HepG2 (cell line): ENCODE results near the gene SPTBN5. TPM values are rescaled to one million over a fixed set of nuclear protein-coding genes. Genes with fewer than 3 reads are reported as not detected.

ENCODE experiments used
- ATAC-seq: fragments of 200-7000 bp; cut with Tn5 transposase; 3 replicates; pipeline ENCODE4 v1.9.1; 2020; ENCODE audit warnings: mild to moderate bottlenecking, moderate library complexity
- BruUV-seq: library from RNA; stranded (reverse); fragments of 400-500 nt; replicated peaks from 2 replicates; lab custom pipeline; 2021; lab: Mats Ljungman, UMichigan
- CTCF ChIA-PET: fragments of 300-600 bp; formaldehyde crosslinking; extraction: SDS; loops from one replicate; lab custom pipeline; 2021; ENCODE audit warnings: low total read pairs, inconsistent platforms, low intra/inter-chr PET ratio; lab: Yijun Ruan, JAX
- POLR2A ChIA-PET: fragments of 350-600 bp; sonication (Branson Sonifier 250); formaldehyde crosslinking; loops from one replicate; lab custom pipeline; 2020; ENCODE audit warnings: antibody characterized with exemption, inconsistent platforms; lab: Yijun Ruan, JAX
- DNase-seq: peaks from one replicate; pipeline ENCODE4 v3.0.0-alpha.2; 2015; ENCODE audit warnings: low spot score
- FAIRE-seq: peaks from 3 replicates; lab custom pipeline; 2011; peaks lifted over from hg19 to GRCh38; lab: Jason Lieb, UNC
- H2AFZ ChIP-seq: one replicate; pipeline ENCODE4 v1.6.1; 2011; ENCODE audit warnings: low read length, inconsistent platforms
- H3K27ac ChIP-seq: fragments of 300-600 bp; 3 replicates; pipeline ENCODE4 v1.8.0; 2011; ENCODE audit warnings: mixed run types, mild to moderate bottlenecking, mixed read lengths, low read length, inconsistent platforms; ENCODE audit not compliant: insufficient read depth; ENCODE audit errors: extremely low read length
- H3K27me3 ChIP-seq, 2 experiments: fragments of 200-600 bp in 1 of 2; 2 replicates in 1 of 2; 3 replicates in 1 of 2; pipeline versions ENCODE4 v1.6.0 to v1.8.0; 2011; ENCODE audit warnings: low read length in 2 of 2, mild to moderate bottlenecking in 2 of 2, moderate library complexity in 2 of 2, inconsistent platforms in 1 of 2; ENCODE audit not compliant: insufficient read depth in 2 of 2, control insufficient read depth in 1 of 2
- H3K36me3 ChIP-seq, 2 experiments: fragments of 200-600 bp in 1 of 2; replicated peaks in 1 of 2; 2 replicates in 1 of 2; 3 replicates in 1 of 2; pipeline versions ENCODE4 v1.5.1 to v1.8.0; 2011; ENCODE audit warnings: low read length in 2 of 2, inconsistent platforms in 1 of 2; ENCODE audit not compliant: insufficient read depth in 2 of 2, control insufficient read depth in 1 of 2
- H3K4me1 ChIP-seq: 2 replicates; pipeline ENCODE4 v1.5.1; 2012; ENCODE audit warnings: low read length, inconsistent platforms; ENCODE audit not compliant: insufficient read depth
- H3K4me2 ChIP-seq: 2 replicates; pipeline ENCODE4 v1.6.0; 2011; ENCODE audit warnings: low read depth, low read length, inconsistent platforms
- H3K4me3 ChIP-seq, 3 experiments: fragments of 200-600 bp in 1 of 3; sonication (generic), shearing (Covaris generic) in 1 of 3; replicated peaks in 1 of 3; 2 replicates each; pipeline ENCODE4 v1.5.1; 2011 to 2016; ENCODE audit warnings: low read length in 3 of 3, inconsistent platforms in 2 of 3, low read depth in 2 of 3, mild to moderate bottlenecking in 2 of 3, control low read depth in 1 of 3, mixed read lengths in 1 of 3; ENCODE audit not compliant: insufficient read depth in 1 of 3
- H3K79me2 ChIP-seq: one replicate; pipeline ENCODE4 v1.6.1; 2011; ENCODE audit warnings: low read length, inconsistent platforms; ENCODE audit not compliant: insufficient read depth
- H3K9ac ChIP-seq: 2 replicates; pipeline ENCODE4 v1.6.0; 2011; ENCODE audit warnings: mild to moderate bottlenecking, low read depth, low read length, inconsistent platforms; ENCODE audit not compliant: insufficient read depth
- H3K9me3 ChIP-seq: 2 replicates; pipeline ENCODE4 v1.5.1; 2012; ENCODE audit warnings: mild to moderate bottlenecking, low read length
- H4K20me1 ChIP-seq: 2 replicates; pipeline ENCODE4 v1.6.0; 2011; ENCODE audit warnings: inconsistent platforms, mild to moderate bottlenecking, low read length, moderate library complexity; ENCODE audit not compliant: insufficient read depth
- AGO1 ChIP-seq: fragments of 200-400 bp; formaldehyde crosslinking; IDR thresholded peaks from 2 replicates; pipeline ENCODE4 v1.6.1; 2017; ENCODE audit warnings: mild to moderate bottlenecking, low read depth, low read length, moderate library complexity; ENCODE audit not compliant: poor library complexity, severe bottlenecking
- ATF7-NPFF ChIP-seq: sonication (generic); formaldehyde crosslinking; IDR thresholded peaks from 2 replicates; pipeline ENCODE4 v1.8.1; 2023; ENCODE audit warnings: mild to moderate bottlenecking, low read depth, missing genetic modification reagents, moderate library complexity
- MXD4 ChIP-seq: IDR thresholded peaks from 2 replicates; pipeline ENCODE4 v1.6.1; 2016; ENCODE audit warnings: mild to moderate bottlenecking, missing biosample characterization, missing genetic modification reagents
- SMAD1 ChIP-seq: sonication (generic); formaldehyde crosslinking; IDR thresholded peaks from 2 replicates; pipeline ENCODE4 v1.4.0; 2020; ENCODE audit warnings: missing genetic modification reagents, low read depth, mild to moderate bottlenecking, borderline replicate concordance
- ZNF180 ChIP-seq: sonication (generic); formaldehyde crosslinking; IDR thresholded peaks from 2 replicates; pipeline ENCODE4 v1.4.0; 2020; ENCODE audit warnings: low read depth, missing genetic modification reagents, borderline replicate concordance
- ZNF234 ChIP-seq: sonication (generic); formaldehyde crosslinking; conservative IDR thresholded peaks from 2 replicates; pipeline ENCODE4 v1.5.1; 2020; ENCODE audit warnings: mild to moderate bottlenecking, missing genetic modification reagents
- WGBS: methylation state at CpG from one replicate; pipeline ENCODE4 v1.1.6; 2017; ENCODE audit warnings: low lambda C conversion rate; 5-methylcytosine and 5-hydroxymethylcytosine counted together
- in situ Hi-C: cut with HindIII; loops from 2 replicates; pipeline ENCODE4 v1.10.0; 2017; ENCODE audit warnings: low pct_unique_long_range_greater_than_20kb; ENCODE audit not compliant: extremely low pct_ligation_motif_present
- intact Hi-C: fragments of 100-400 bp; cut with micrococcal nuclease; formaldehyde crosslinking; loops from one replicate; pipeline ENCODE4 v1.10.0; 2022; ENCODE audit not compliant: unreplicated experiment
- polyA plus RNA-seq, 8 experiments: library from polyadenylated mRNA; depleted of rRNA in 3 of 8; stranded (reverse) in 7 of 8; unstranded in 1 of 8; fragments of >200 nt; fragmentation: Illumina TruSeq in 4 of 8; extraction: Trizol in 4 of 8; gene quantifications; 2 replicates each; pipeline versions ENCODE4 v1.2.1 to v1.2.3, GENCODE V29; 2011 to 2016; ENCODE audit warnings: low read depth in 4 of 8, missing spikeins in 1 of 8, mixed read lengths in 1 of 8; ENCODE audit not compliant: insufficient read depth in 1 of 8
- total RNA-seq, 5 experiments: library from RNA; depleted of rRNA; stranded (reverse); fragments of >200 nt; fragmentation: Illumina TruSeq; extraction: Trizol; gene quantifications; 2 replicates each; pipeline ENCODE4 v1.2.3, GENCODE V29; 2016; ENCODE audit warnings: low read depth in 1 of 5
- TF ChIP-seq, protein P1 (sequence below): sonication (generic); formaldehyde crosslinking; IDR thresholded peaks from 2 replicates; pipeline ENCODE4 v1.9.0; 2021; ENCODE audit warnings: missing genetic modification reagents, borderline replicate concordance
- TF ChIP-seq, protein P2 (sequence below): IDR thresholded peaks from 2 replicates; pipeline ENCODE4 v1.4.0; 2020; ENCODE audit warnings: mild to moderate bottlenecking, missing genetic modification reagents
- TF ChIP-seq, protein P3 (sequence below): sonication (generic); formaldehyde crosslinking; IDR thresholded peaks from 2 replicates; pipeline ENCODE4 v1.4.0; 2020; ENCODE audit warnings: missing genetic modification reagents
- TF ChIP-seq, protein P4 (sequence below): sonication (generic); formaldehyde crosslinking; IDR thresholded peaks from 2 replicates; pipeline ENCODE4 v1.5.0; 2020; ENCODE audit warnings: missing genetic modification reagents, mild to moderate bottlenecking, borderline replicate concordance

SPTBN5 gene
- total and polyA plus RNA-seq, 2 of the 13 experiments (the other 11 are each of a cell fraction or from before 2014, with no cell fraction given) = 0.01 to 0.07 TPM

DNA sequence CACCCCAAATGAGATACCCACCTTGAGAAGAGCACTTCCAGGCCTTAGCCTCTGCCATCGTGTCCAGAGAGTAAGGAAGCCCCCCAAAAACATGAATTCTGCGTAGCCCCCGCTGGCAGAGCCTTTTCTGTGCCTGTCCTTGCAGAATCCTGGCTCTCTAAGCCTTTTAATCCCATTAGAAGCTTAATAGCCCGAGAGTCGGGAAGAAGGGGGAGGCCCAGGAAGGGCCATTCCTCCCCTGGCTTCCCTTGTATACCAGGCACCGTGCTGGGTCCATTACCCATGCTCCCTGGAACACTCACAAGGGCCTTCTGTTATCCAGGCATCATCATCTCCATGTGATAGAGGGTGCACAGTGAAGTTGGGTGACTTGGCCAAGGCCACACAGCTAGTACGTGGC is 7.1 kb downstream of the SPTBN5 start:
- Histone ChIP-seq H2AFZ (no peak overlapping the region), H3K4me1 (no peaks in the 10 kb centered on the region), H3K27ac (no peak overlapping the region), H3K9me3 (no peaks in the 10 kb centered on the region), H3K4me2 (no peak overlapping the region), H4K20me1 (0 out of 2 replicates have a peak, but pooled peaks cover 3% of the 10 kb centered on the region), H3K79me2 (no peaks in the 10 kb centered on the region), H3K36me3 (no peaks in the 10 kb centered on the region), H3K4me3 (no peak overlapping the region), H3K9ac (no peak overlapping the region), H3K27me3 (peaks cover 6 to 57% of the 10 kb centered on the region in 2 experiments; a peak in 4 of 5 replicates)
- in situ Hi-C loops = no loop called here
- DNase-seq (no peak), ATAC-seq (no peak), FAIRE-seq (no peak)
- intact Hi-C loops = no loop called here
- WGBS = 25% methylated on average over 5 of the region's 7 CpGs
- CTCF ChIA-PET = no interaction called here
- no TSS peak for BruUV-seq
- TF ChIP-seq, protein P1, sequence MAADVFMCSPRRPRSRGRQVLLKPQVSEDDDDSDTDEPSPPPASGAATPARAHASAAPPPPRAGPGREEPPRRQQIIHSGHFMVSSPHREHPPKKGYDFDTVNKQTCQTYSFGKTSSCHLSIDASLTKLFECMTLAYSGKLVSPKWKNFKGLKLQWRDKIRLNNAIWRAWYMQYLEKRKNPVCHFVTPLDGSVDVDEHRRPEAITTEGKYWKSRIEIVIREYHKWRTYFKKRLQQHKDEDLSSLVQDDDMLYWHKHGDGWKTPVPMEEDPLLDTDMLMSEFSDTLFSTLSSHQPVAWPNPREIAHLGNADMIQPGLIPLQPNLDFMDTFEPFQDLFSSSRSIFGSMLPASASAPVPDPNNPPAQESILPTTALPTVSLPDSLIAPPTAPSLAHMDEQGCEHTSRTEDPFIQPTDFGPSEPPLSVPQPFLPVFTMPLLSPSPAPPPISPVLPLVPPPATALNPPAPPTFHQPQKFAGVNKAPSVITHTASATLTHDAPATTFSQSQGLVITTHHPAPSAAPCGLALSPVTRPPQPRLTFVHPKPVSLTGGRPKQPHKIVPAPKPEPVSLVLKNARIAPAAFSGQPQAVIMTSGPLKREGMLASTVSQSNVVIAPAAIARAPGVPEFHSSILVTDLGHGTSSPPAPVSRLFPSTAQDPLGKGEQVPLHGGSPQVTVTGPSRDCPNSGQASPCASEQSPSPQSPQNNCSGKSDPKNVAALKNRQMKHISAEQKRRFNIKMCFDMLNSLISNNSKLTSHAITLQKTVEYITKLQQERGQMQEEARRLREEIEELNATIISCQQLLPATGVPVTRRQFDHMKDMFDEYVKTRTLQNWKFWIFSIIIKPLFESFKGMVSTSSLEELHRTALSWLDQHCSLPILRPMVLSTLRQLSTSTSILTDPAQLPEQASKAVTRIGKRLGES = no peak
- no peak for TF ChIP-seq MXD4 (CRISPR knock-in tag)
- POLR2A ChIA-PET = no interaction called here

DNA sequence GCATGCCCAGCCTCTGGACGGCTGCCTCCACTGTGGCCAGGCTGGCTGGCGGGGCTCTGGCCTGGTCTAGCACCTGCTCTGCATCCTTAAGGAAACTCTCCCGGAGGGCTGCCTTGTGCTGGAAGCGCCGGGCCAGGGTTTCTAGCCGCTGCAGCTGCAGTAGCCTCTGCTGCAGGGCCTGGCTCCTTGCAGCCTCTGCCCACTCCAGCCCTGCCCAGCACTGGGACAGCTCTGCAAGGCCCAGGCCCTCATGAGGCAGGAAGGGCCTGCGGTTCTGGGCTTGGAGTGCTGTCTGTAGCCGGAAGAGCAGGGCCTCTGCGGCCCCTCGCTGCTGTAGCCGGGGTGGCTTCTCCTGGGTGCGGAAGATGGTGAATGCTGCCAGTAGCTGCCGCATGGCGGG is 8.0 kb downstream of the SPTBN5 start:
- ATAC-seq = no peak
- peaks cover 6 to 59% of the 10 kb centered on the region in 2 experiments; a peak in 4 of 5 replicates for H3K27me3 ChIP-seq
- 43% methylated on average over 4 of the region's 14 CpGs for WGBS
- H3K4me3 ChIP-seq = no peak overlapping the region
- DNase-seq = no peak
- intact Hi-C loops = no loop called here
- in situ Hi-C loops = no loop called here
- BruUV-seq = no TSS peak
- ChIA-PET CTCF (no interaction called here), POLR2A (no interaction called here)
- peaks cover 6% of the 10 kb centered on the region; the same call in 1 of the 2 replicates for H3K4me1 ChIP-seq
- 0 out of 2 replicates have a peak, but pooled peaks cover 3% of the 10 kb centered on the region for H4K20me1 ChIP-seq
- H3K9me3 ChIP-seq = no peaks in the 10 kb centered on the region
- H3K36me3 ChIP-seq = no peaks in the 10 kb centered on the region
- H3K4me2 ChIP-seq = no peak overlapping the region
- H3K27ac ChIP-seq = no peak overlapping the region
- no peaks in the 10 kb centered on the region for H3K79me2 ChIP-seq
- H3K9ac ChIP-seq = no peak overlapping the region
- no peak for FAIRE-seq
- no peak overlapping the region for H2AFZ ChIP-seq
- TF ChIP-seq ATF7-NPFF (CRISPR knock-in tag) (no peak), SMAD1 (no peak), ZNF180 (CRISPR knock-in tag) (no peak), ZNF234 (CRISPR knock-in tag) (no peak), AGO1 (no peak)
- TF ChIP-seq, protein P2, sequence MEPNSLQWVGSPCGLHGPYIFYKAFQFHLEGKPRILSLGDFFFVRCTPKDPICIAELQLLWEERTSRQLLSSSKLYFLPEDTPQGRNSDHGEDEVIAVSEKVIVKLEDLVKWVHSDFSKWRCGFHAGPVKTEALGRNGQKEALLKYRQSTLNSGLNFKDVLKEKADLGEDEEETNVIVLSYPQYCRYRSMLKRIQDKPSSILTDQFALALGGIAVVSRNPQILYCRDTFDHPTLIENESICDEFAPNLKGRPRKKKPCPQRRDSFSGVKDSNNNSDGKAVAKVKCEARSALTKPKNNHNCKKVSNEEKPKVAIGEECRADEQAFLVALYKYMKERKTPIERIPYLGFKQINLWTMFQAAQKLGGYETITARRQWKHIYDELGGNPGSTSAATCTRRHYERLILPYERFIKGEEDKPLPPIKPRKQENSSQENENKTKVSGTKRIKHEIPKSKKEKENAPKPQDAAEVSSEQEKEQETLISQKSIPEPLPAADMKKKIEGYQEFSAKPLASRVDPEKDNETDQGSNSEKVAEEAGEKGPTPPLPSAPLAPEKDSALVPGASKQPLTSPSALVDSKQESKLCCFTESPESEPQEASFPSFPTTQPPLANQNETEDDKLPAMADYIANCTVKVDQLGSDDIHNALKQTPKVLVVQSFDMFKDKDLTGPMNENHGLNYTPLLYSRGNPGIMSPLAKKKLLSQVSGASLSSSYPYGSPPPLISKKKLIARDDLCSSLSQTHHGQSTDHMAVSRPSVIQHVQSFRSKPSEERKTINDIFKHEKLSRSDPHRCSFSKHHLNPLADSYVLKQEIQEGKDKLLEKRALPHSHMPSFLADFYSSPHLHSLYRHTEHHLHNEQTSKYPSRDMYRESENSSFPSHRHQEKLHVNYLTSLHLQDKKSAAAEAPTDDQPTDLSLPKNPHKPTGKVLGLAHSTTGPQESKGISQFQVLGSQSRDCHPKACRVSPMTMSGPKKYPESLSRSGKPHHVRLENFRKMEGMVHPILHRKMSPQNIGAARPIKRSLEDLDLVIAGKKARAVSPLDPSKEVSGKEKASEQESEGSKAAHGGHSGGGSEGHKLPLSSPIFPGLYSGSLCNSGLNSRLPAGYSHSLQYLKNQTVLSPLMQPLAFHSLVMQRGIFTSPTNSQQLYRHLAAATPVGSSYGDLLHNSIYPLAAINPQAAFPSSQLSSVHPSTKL (CRISPR knock-in tag) = no peak
- TF ChIP-seq, protein P3, sequence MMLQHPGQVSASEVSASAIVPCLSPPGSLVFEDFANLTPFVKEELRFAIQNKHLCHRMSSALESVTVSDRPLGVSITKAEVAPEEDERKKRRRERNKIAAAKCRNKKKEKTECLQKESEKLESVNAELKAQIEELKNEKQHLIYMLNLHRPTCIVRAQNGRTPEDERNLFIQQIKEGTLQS (CRISPR knock-in tag) = no peak
- TF ChIP-seq, protein P4, sequence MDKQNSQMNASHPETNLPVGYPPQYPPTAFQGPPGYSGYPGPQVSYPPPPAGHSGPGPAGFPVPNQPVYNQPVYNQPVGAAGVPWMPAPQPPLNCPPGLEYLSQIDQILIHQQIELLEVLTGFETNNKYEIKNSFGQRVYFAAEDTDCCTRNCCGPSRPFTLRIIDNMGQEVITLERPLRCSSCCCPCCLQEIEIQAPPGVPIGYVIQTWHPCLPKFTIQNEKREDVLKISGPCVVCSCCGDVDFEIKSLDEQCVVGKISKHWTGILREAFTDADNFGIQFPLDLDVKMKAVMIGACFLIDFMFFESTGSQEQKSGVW (CRISPR knock-in tag) = no peak
